Measurements from ENCODE around the gene UBAC1.

- TF ChIP-seq, protein P1, sequence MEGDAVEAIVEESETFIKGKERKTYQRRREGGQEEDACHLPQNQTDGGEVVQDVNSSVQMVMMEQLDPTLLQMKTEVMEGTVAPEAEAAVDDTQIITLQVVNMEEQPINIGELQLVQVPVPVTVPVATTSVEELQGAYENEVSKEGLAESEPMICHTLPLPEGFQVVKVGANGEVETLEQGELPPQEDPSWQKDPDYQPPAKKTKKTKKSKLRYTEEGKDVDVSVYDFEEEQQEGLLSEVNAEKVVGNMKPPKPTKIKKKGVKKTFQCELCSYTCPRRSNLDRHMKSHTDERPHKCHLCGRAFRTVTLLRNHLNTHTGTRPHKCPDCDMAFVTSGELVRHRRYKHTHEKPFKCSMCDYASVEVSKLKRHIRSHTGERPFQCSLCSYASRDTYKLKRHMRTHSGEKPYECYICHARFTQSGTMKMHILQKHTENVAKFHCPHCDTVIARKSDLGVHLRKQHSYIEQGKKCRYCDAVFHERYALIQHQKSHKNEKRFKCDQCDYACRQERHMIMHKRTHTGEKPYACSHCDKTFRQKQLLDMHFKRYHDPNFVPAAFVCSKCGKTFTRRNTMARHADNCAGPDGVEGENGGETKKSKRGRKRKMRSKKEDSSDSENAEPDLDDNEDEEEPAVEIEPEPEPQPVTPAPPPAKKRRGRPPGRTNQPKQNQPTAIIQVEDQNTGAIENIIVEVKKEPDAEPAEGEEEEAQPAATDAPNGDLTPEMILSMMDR (IDR thresholded peaks at IDR 0.05; ENCODE audit: insufficient read depth, low read length): no peak
- no peak for TF ChIP-seq POLR2AphosphoS5 (IDR thresholded peaks at IDR 0.05; ENCODE audit: low read depth)
- no peak for TF ChIP-seq GABPA (IDR thresholded peaks at IDR 0.05; ENCODE audit: low read depth)
- no peak for TF ChIP-seq SPI1 (IDR thresholded peaks at IDR 0.05; ENCODE audit: borderline replicate concordance, low read depth)
- TF ChIP-seq, protein P2, sequence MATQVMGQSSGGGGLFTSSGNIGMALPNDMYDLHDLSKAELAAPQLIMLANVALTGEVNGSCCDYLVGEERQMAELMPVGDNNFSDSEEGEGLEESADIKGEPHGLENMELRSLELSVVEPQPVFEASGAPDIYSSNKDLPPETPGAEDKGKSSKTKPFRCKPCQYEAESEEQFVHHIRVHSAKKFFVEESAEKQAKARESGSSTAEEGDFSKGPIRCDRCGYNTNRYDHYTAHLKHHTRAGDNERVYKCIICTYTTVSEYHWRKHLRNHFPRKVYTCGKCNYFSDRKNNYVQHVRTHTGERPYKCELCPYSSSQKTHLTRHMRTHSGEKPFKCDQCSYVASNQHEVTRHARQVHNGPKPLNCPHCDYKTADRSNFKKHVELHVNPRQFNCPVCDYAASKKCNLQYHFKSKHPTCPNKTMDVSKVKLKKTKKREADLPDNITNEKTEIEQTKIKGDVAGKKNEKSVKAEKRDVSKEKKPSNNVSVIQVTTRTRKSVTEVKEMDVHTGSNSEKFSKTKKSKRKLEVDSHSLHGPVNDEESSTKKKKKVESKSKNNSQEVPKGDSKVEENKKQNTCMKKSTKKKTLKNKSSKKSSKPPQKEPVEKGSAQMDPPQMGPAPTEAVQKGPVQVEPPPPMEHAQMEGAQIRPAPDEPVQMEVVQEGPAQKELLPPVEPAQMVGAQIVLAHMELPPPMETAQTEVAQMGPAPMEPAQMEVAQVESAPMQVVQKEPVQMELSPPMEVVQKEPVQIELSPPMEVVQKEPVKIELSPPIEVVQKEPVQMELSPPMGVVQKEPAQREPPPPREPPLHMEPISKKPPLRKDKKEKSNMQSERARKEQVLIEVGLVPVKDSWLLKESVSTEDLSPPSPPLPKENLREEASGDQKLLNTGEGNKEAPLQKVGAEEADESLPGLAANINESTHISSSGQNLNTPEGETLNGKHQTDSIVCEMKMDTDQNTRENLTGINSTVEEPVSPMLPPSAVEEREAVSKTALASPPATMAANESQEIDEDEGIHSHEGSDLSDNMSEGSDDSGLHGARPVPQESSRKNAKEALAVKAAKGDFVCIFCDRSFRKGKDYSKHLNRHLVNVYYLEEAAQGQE (IDR thresholded peaks at IDR 0.05; ENCODE audit: insufficient replicate concordance, low read depth): no peak
Observed at GRCh38 chr9:135993409-135993742, 32.2 kb upstream of the UBAC1 start.

Data from HL-60 (cell line).